ENCODE measurements around the gene GDF7. TPM values are rescaled to one million over a fixed set of nuclear protein-coding genes. Genes with fewer than 3 reads are reported as not detected.

The GDF7 gene
- polyA plus RNA-seq, 1 of the 3 experiments (the other 2 are of a cell fraction), result 0.02 TPM

DNA sequence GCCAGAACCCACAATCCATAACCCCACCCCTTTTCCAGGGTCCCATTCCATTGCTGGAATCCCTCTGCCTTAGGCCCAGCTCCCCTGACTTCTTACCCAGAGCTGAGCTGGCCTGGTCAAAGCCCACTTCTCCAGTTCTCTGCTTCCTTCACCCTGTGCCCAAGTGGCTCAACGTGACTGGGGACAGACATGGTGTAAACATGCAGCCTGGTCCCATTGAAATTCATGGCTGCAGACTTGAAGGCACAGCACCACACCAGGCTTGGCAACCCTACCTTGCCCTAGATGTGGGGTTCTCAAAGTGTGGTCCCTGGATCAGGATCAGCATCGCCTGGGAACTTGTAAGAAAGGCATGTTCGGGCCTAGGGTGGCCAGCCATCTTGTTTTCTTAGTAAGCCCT lies 19.7 kb upstream of the GDF7 start:
- CTCF ChIA-PET, result interaction anchor here (0.9 to 10.9 kb wide), 8 partner anchors 14 to 269 kb away, joined by 3 to 156 read pairs (median 10); partner anchors contain the start of gene RHOB
- Histone ChIP-seq H3K4me2 (no peak overlapping the region), H3K9me2 (no peaks in the 10 kb centered on the region), H3K9ac (no peak overlapping the region), H3K4me1 (ENCODE audit: control insufficient read depth in 1 of 2, insufficient read depth in 2 of 2, low read depth in 1 of 2, low read length in 1 of 2) (peaks cover 14 to 23% of the 10 kb centered on the region in 2 experiments; a peak in 3 of 4 replicates), H3K4me3 (ENCODE audit: low read depth in 2 of 2, low read length in 1 of 2) (no peak overlapping the region), H3K36me3 (replicated peaks in 1 of 2; ENCODE audit: control insufficient read depth in 1 of 2, insufficient read depth in 2 of 2, low read length in 1 of 2) (peaks cover 0 to 10% of the 10 kb centered on the region in 2 experiments), H3F3A (replicated peaks; ENCODE audit: insufficient read depth) (peaks cover 4% of the 10 kb centered on the region), H4K20me1 (ENCODE audit: insufficient read depth) (peaks cover 1% of the 10 kb centered on the region), H3K79me2 (ENCODE audit: insufficient read depth) (no peaks in the 10 kb centered on the region), H3K27ac (ENCODE audit: low read depth in 2 of 2, low read length in 1 of 2) (no peak overlapping the region), H3K9me3 (no peaks in the 10 kb centered on the region), H3K27me3 (ENCODE audit: insufficient read depth) (no peaks in the 10 kb centered on the region), H2AFZ (ENCODE audit: low read depth) (no peak overlapping the region)
- WGBS (ENCODE audit: low lambda C conversion rate), result 94% methylated on average over 3 of the region's 3 CpGs
- DNase-seq, result no peak
- no peak for TF ChIP-seq FOSL2 (IDR thresholded peaks at IDR 0.05; ENCODE audit: borderline replicate concordance, low read depth)
- TF ChIP-seq EZH2phosphoT487 (IDR thresholded peaks at IDR 0.05; ENCODE audit: borderline replicate concordance, low read depth), result no peak
- TF ChIP-seq MXI1 (IDR thresholded peaks at IDR 0.05; ENCODE audit: low read depth, low read length), result no peak
- TF ChIP-seq, protein P1, sequence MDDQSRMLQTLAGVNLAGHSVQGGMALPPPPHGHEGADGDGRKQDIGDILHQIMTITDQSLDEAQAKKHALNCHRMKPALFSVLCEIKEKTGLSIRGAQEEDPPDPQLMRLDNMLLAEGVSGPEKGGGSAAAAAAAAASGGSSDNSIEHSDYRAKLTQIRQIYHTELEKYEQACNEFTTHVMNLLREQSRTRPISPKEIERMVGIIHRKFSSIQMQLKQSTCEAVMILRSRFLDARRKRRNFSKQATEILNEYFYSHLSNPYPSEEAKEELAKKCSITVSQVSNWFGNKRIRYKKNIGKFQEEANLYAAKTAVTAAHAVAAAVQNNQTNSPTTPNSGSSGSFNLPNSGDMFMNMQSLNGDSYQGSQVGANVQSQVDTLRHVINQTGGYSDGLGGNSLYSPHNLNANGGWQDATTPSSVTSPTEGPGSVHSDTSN (IDR thresholded peaks at IDR 0.05), result no peak
- no peak for TF ChIP-seq RAD21 (IDR thresholded peaks at IDR 0.05; ENCODE audit: low read length)
- no peak for TF ChIP-seq CHD2 (IDR thresholded peaks at IDR 0.05; ENCODE audit: low read length, partially characterized antibody)
- TF ChIP-seq YY1 (IDR thresholded peaks at IDR 0.05; ENCODE audit: low read depth), result no peak
- TF ChIP-seq, protein P2, sequence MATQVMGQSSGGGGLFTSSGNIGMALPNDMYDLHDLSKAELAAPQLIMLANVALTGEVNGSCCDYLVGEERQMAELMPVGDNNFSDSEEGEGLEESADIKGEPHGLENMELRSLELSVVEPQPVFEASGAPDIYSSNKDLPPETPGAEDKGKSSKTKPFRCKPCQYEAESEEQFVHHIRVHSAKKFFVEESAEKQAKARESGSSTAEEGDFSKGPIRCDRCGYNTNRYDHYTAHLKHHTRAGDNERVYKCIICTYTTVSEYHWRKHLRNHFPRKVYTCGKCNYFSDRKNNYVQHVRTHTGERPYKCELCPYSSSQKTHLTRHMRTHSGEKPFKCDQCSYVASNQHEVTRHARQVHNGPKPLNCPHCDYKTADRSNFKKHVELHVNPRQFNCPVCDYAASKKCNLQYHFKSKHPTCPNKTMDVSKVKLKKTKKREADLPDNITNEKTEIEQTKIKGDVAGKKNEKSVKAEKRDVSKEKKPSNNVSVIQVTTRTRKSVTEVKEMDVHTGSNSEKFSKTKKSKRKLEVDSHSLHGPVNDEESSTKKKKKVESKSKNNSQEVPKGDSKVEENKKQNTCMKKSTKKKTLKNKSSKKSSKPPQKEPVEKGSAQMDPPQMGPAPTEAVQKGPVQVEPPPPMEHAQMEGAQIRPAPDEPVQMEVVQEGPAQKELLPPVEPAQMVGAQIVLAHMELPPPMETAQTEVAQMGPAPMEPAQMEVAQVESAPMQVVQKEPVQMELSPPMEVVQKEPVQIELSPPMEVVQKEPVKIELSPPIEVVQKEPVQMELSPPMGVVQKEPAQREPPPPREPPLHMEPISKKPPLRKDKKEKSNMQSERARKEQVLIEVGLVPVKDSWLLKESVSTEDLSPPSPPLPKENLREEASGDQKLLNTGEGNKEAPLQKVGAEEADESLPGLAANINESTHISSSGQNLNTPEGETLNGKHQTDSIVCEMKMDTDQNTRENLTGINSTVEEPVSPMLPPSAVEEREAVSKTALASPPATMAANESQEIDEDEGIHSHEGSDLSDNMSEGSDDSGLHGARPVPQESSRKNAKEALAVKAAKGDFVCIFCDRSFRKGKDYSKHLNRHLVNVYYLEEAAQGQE (IDR thresholded peaks at IDR 0.05; ENCODE audit: low read depth, low read length), result no peak
- no peak for TF ChIP-seq GATA2 (CRISPR knock-in tag; IDR thresholded peaks at IDR 0.05)
- no peak for TF ChIP-seq POLR2AphosphoS5 (IDR thresholded peaks at IDR 0.05; ENCODE audit: low read depth, low read length)
- TF ChIP-seq, protein P3, sequence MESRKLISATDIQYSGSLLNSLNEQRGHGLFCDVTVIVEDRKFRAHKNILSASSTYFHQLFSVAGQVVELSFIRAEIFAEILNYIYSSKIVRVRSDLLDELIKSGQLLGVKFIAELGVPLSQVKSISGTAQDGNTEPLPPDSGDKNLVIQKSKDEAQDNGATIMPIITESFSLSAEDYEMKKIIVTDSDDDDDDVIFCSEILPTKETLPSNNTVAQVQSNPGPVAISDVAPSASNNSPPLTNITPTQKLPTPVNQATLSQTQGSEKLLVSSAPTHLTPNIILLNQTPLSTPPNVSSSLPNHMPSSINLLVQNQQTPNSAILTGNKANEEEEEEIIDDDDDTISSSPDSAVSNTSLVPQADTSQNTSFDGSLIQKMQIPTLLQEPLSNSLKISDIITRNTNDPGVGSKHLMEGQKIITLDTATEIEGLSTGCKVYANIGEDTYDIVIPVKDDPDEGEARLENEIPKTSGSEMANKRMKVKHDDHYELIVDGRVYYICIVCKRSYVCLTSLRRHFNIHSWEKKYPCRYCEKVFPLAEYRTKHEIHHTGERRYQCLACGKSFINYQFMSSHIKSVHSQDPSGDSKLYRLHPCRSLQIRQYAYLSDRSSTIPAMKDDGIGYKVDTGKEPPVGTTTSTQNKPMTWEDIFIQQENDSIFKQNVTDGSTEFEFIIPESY (IDR thresholded peaks at IDR 0.05; ENCODE audit: borderline replicate concordance, low read depth), result no peak
- TF ChIP-seq NFIC (IDR thresholded peaks at IDR 0.05; ENCODE audit: borderline replicate concordance), result no peak
- TF ChIP-seq, protein P4, sequence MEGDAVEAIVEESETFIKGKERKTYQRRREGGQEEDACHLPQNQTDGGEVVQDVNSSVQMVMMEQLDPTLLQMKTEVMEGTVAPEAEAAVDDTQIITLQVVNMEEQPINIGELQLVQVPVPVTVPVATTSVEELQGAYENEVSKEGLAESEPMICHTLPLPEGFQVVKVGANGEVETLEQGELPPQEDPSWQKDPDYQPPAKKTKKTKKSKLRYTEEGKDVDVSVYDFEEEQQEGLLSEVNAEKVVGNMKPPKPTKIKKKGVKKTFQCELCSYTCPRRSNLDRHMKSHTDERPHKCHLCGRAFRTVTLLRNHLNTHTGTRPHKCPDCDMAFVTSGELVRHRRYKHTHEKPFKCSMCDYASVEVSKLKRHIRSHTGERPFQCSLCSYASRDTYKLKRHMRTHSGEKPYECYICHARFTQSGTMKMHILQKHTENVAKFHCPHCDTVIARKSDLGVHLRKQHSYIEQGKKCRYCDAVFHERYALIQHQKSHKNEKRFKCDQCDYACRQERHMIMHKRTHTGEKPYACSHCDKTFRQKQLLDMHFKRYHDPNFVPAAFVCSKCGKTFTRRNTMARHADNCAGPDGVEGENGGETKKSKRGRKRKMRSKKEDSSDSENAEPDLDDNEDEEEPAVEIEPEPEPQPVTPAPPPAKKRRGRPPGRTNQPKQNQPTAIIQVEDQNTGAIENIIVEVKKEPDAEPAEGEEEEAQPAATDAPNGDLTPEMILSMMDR (IDR thresholded peaks at IDR 0.05), result no peak
- TF ChIP-seq, protein P5, sequence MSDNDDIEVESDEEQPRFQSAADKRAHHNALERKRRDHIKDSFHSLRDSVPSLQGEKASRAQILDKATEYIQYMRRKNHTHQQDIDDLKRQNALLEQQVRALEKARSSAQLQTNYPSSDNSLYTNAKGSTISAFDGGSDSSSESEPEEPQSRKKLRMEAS (IDR thresholded peaks at IDR 0.05; ENCODE audit: low read depth), result no peak
- no peak for TF ChIP-seq RFX5 (IDR thresholded peaks at IDR 0.05; ENCODE audit: low read length)
- POLR2A ChIA-PET, result interaction anchor here (5.9 kb wide), 1 partner anchor 200 kb away, joined by 40 read pairs; the partner anchor contains the start of gene RHOB
